Activated T-cell treated with anti-CD3 and anti-CD28 coated beads, Interleukin-2, amount 50 U/mL, for 24 hours (primary cell): Measurements from ENCODE around the gene VGLL2.

Source experiments
- DNase-seq: peaks from one replicate; pipeline ENCODE4 v3.0.0-alpha.2; 2020
- H3K27ac Mint-ChIP-seq: 2 replicates; pipeline ENCODE4 v1.8.0; 2020; ENCODE audit warnings: mild to moderate bottlenecking, mixed read lengths
- H3K27me3 Mint-ChIP-seq: 2 replicates; pipeline ENCODE4 v1.8.0; 2020; ENCODE audit warnings: mixed read lengths
- H3K36me3 Mint-ChIP-seq: 2 replicates; pipeline ENCODE4 v1.8.0; 2020; ENCODE audit warnings: low read depth, mixed read lengths
- H3K4me1 Mint-ChIP-seq: 2 replicates; pipeline ENCODE4 v1.8.0; 2020; ENCODE audit warnings: low read depth, mixed read lengths
- H3K4me3 Mint-ChIP-seq: 2 replicates; pipeline ENCODE4 v1.8.0; 2020; ENCODE audit warnings: mild to moderate bottlenecking, moderate library complexity, mixed read lengths
- H3K9me3 Mint-ChIP-seq: 2 replicates; pipeline ENCODE4 v1.8.0; 2020; ENCODE audit warnings: mixed read lengths

VGLL2 gene

GRCh38 chr6:117263353-117263927 is 1.9 kb upstream of the VGLL2 start:
- no peak overlapping the region for H3K27ac Mint-ChIP-seq
- H3K9me3 Mint-ChIP-seq = peaks cover 3% of the 10 kb centered on the region
- H3K27me3 Mint-ChIP-seq = peaks cover 80% of the 10 kb centered on the region
- no peaks in the 10 kb centered on the region for H3K36me3 Mint-ChIP-seq
- no peak overlapping the region for H3K4me3 Mint-ChIP-seq
- peaks cover 20% of the 10 kb centered on the region for H3K4me1 Mint-ChIP-seq
- DNase-seq = no peak

DNA sequence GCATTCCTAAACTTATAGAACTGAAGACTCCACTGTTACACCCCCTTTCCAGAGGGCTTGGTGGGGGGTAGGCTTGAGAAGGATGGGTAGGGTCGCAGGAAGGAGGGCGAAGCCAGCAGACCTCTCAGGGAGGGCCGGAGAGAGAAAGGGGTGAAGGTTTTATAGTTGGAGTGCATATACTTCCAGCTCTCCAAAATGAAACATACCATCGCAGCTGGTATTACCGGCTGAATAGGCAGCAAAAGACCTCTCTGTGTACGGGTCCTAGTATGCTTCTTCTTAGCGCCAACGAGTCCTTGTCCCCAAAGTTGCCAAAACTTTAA is 1.0 kb upstream of the VGLL2 start:
- peaks cover 88% of the 10 kb centered on the region for H3K27me3 Mint-ChIP-seq
- H3K27ac Mint-ChIP-seq = no peak overlapping the region
- no peaks in the 10 kb centered on the region for H3K36me3 Mint-ChIP-seq

DNA sequence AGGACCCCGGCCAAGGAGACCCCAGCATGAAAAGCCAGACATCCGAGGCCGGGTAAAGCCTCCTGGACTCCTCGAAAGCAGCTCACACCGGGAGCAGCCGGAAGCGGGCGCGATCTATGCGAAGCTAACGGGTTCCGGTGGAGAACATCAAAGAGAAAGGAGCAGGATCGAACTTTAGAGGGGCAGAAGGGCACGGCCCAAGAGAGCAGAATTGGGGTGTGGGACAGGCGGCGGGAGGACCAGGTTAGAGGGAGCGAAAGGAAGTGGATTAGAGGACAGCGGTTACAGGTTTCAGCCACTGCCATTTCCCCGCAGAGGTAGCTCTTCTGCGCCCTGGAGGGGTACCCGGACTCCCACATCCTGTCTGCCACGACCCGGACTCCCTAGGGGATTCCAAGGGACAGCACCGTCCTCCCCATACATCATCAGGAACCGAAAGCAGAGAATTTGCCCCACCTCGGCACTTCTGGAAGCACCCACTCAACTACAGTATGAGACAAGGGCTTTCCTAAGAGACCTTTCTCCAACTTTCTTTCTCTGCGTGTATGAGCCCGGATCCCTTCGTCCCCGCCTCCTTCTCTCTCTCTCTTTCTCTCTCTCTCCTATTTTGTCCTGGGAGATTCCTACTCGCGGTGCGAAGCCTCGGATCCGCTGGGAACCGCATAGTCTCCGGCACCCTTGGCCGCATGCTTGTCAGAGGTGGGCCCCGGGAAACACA is 507 bp upstream of the VGLL2 start:
- Mint-ChIP-seq H3K27me3 (peaks cover 90% of the 10 kb centered on the region), H3K9me3 (peaks cover 3% of the 10 kb centered on the region), H3K36me3 (no peaks in the 10 kb centered on the region), H3K4me3 (peak overlapping the region; percentile 67), H3K4me1 (peaks cover 22% of the 10 kb centered on the region), H3K27ac (no peak overlapping the region)
- peak; percentile 34 for DNase-seq

More for the DNA sequence above, 1.0 kb upstream of the VGLL2 start:
- Mint-ChIP-seq H3K4me3 (peak overlapping the region; percentile 67), H3K9me3 (peaks cover 3% of the 10 kb centered on the region), H3K4me1 (peaks cover 20% of the 10 kb centered on the region)
- no peak for DNase-seq

DNA sequence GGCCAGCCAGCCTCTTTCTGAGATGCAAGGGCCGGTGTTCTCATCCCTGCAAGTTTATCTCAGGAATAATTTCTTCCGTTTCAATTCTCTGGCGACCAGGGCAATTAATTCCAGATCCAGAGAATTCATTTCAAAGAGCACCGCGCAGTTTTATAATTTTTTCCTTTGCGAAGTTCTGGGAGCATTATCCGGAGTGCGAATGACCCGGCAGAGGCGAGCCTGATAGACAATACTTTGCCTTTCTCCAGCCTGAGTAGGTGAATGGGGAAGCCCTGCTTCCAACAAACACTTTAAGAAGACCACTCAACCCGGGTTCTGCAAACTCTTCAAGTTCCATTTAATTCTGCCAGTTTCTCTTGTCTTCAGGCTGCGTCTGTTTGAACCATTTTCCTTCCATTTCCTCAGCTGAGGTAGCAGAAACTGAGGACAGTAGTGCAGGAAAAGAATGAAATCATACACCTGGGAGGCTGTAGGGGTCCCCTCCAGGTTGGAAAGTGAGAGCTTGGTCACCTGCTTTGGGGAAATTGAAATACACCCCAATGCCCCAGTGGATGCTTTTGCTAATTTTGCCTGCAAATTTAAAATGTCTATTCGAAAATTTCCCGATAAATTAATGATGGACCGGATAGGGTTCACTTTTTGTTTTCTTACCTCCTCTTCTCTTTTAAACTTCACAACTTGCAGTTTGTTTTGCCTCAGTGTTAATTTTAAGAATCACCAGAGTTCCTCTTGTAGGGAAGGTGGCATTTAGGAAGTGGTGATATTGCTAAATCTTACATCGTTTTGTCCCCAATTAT is 1.1 kb downstream of the VGLL2 start:
- H3K27ac Mint-ChIP-seq = no peak overlapping the region
- no peak for DNase-seq
- H3K36me3 Mint-ChIP-seq = no peaks in the 10 kb centered on the region
- peaks cover 95% of the 10 kb centered on the region for H3K27me3 Mint-ChIP-seq
- peaks cover 3% of the 10 kb centered on the region for H3K9me3 Mint-ChIP-seq
- H3K4me1 Mint-ChIP-seq = peaks cover 22% of the 10 kb centered on the region
- H3K4me3 Mint-ChIP-seq = peak overlapping the region; percentile 51

GRCh38 chr6:117267054-117267347 is 1.6 kb downstream of the VGLL2 start:
- H3K27ac Mint-ChIP-seq = no peak overlapping the region
- peaks cover 22% of the 10 kb centered on the region for H3K4me1 Mint-ChIP-seq
- no peak overlapping the region for H3K4me3 Mint-ChIP-seq
- DNase-seq = no peak
- peaks cover 3% of the 10 kb centered on the region for H3K9me3 Mint-ChIP-seq
- peaks cover 93% of the 10 kb centered on the region for H3K27me3 Mint-ChIP-seq
- H3K36me3 Mint-ChIP-seq = no peaks in the 10 kb centered on the region

GRCh38 chr6:117267766-117268534 is 2.6 kb downstream of the VGLL2 start:
- Mint-ChIP-seq H3K36me3 (no peaks in the 10 kb centered on the region), H3K9me3 (peaks cover under 1% of the 10 kb centered on the region), H3K27me3 (peaks cover 93% of the 10 kb centered on the region), H3K4me1 (peaks cover 24% of the 10 kb centered on the region), H3K27ac (no peak overlapping the region), H3K4me3 (no peak overlapping the region)
- DNase-seq = no peak

DNA sequence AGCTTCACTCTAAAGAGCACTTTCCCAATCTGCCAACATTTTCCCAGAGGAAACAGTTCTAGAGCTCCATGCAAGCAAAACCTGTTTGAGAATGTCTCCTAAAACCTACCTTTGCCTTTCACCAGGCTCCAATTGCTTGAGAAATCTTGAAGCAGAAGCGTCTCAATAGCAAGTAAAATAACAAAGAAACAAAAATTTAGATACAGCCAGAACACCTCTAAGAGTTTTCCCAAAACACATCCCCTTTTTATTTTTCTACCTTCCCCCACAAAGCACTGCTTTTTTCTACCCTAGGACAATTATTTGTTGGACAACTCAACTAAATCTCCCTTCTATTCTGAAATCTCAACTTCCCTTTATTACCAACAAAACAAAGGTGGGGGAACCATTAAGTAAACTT is 3.6 kb downstream of the VGLL2 start:
- DNase-seq = no peak
- Mint-ChIP-seq H3K4me1 (peaks cover 24% of the 10 kb centered on the region), H3K36me3 (no peaks in the 10 kb centered on the region), H3K27me3 (peaks cover 90% of the 10 kb centered on the region), H3K9me3 (no peaks in the 10 kb centered on the region), H3K4me3 (no peak overlapping the region), H3K27ac (no peak overlapping the region)

DNA sequence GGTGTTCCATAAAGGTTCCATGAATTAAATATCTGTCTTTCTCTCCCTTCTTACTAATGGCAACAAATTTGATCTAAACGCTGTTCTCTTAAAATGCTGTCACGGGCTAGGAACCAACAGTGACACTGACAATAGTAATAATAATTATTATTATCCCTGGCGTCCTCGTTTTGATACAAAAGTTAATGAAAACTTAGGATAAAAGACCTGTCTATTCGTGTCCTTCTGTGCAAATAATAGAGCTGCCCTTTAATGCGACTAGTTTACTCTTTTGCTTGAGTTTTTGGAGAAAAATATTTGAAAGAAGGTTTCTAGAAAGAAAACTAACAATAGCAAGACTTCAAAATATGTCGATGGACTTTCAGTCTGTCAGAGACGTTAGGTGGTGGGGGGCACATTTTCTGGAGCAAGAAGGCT is 4.3 kb downstream of the VGLL2 start:
- H3K4me1 Mint-ChIP-seq = peaks cover 19% of the 10 kb centered on the region
- DNase-seq = no peak
- H3K27ac Mint-ChIP-seq = no peak overlapping the region
- no peaks in the 10 kb centered on the region for H3K9me3 Mint-ChIP-seq
- H3K4me3 Mint-ChIP-seq = no peak overlapping the region
- H3K27me3 Mint-ChIP-seq = peaks cover 90% of the 10 kb centered on the region
- no peaks in the 10 kb centered on the region for H3K36me3 Mint-ChIP-seq

DNA sequence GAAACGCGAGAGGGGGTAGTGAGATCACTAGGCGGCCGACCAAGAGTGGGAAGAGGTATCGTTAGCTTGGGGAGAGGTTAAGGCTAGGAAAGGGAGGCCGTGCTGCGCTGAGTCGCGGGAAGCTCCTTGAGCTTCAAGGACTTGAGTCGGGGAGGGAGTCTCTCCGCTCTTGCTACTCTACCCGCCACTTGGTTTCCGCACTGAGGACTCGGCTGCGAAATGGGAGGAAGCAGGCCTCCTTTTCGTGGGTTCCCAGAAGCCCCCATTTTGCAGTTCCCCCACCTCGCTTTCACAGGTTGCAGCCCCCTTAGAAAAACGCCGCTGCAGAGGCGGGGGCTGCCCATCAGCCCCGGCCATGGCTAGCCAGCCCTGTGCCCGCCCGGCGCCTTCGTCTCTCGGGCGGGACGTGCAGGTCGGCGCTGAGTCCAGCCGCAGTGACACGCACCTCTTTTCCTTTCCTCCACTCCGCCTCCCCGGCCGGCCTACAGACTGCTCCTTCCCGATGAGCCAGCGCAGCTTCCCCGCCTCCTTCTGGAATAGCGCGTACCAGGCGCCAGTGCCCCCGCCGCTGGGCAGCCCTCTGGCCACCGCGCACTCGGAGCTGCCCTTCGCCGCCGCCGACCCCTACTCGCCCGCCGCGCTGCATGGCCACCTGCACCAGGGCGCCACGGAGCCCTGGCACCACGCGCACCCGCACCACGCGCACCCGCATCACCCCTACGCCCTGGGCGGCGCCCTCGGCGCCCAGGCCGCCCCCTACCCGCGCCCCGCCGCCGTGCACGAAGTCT is 4.9 kb downstream of the VGLL2 start:
- no peak for DNase-seq
- H3K4me1 Mint-ChIP-seq = peaks cover 14% of the 10 kb centered on the region
- peaks cover 90% of the 10 kb centered on the region for H3K27me3 Mint-ChIP-seq
- no peak overlapping the region for H3K4me3 Mint-ChIP-seq
- H3K27ac Mint-ChIP-seq = no peak overlapping the region
- no peaks in the 10 kb centered on the region for H3K9me3 Mint-ChIP-seq
- H3K36me3 Mint-ChIP-seq = no peaks in the 10 kb centered on the region

GRCh38 chr6:117270843-117271507 is 5.6 kb downstream of the VGLL2 start:
- DNase-seq = no peak
- Mint-ChIP-seq H3K27me3 (peaks cover 91% of the 10 kb centered on the region), H3K36me3 (no peaks in the 10 kb centered on the region), H3K27ac (no peak overlapping the region), H3K4me3 (no peak overlapping the region), H3K9me3 (no peaks in the 10 kb centered on the region), H3K4me1 (peaks cover 13% of the 10 kb centered on the region)

GRCh38 chr6:117272032-117272866 is 6.9 kb downstream of the VGLL2 start:
- Mint-ChIP-seq H3K27ac (no peak overlapping the region), H3K27me3 (peaks cover 86% of the 10 kb centered on the region), H3K36me3 (no peaks in the 10 kb centered on the region), H3K9me3 (no peaks in the 10 kb centered on the region), H3K4me1 (peaks cover 4% of the 10 kb centered on the region), H3K4me3 (no peak overlapping the region)
- DNase-seq = no peak

DNA sequence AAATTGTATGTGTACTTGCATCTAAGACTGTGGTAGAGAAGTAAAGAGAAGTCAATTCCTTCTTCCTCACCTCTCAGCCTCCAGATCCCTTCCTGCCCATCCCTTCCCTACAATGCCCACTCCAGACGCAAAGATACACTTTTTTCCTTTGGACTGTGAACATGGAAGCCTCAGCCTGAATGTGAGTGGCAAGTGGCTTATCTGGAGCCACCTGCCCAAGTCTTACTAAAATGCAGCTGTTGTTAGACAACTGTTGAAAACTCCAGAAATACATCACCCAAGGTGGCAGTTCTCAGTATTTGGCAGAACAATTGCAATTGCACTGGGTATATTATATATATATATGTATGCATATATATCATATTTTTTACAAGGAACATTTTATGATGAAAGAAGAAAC is 7.5 kb downstream of the VGLL2 start:
- Mint-ChIP-seq H3K27ac (no peak overlapping the region), H3K27me3 (peaks cover 82% of the 10 kb centered on the region), H3K4me1 (peaks cover 4% of the 10 kb centered on the region), H3K4me3 (no peak overlapping the region), H3K36me3 (no peaks in the 10 kb centered on the region), H3K9me3 (no peaks in the 10 kb centered on the region)
- no peak for DNase-seq

DNA sequence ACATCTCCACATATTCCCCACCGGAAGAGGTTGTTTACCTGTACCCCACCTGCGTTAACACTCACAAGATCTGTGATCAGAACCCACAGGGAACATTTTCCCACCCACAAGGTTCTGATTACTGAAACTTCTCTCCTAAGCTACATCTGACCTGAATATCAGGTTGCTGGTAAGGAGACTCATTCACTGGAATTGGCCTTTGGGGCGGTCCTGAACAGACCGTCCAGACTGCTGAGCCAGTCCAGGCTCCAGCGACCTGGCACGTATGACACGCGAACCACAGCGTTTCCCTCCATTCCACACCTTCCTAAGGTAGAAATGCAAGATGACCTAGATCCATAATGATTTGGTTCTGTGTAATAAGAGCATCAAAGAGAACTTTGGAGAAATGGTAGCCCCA is 9.8 kb downstream of the VGLL2 start:
- Mint-ChIP-seq H3K4me1 (peaks cover 2% of the 10 kb centered on the region), H3K36me3 (no peaks in the 10 kb centered on the region), H3K4me3 (no peak overlapping the region), H3K27me3 (peaks cover 66% of the 10 kb centered on the region), H3K27ac (no peak overlapping the region), H3K9me3 (no peaks in the 10 kb centered on the region)
- DNase-seq = no peak
